GM18861 (cell line): ENCODE results near the gene TTC9.
A peak's percentile ranks its signal among the peaks of the same experiment; 100 is the strongest.
"Not testable (repeated sequence)": the region's sequence is repeated elsewhere in the genome, so short reads cannot be mapped to it uniquely, and the experiment has no call there.

ENCODE experiments used
- ATAC-seq: cut with Tn5 transposase; IDR thresholded peaks from one replicate; pipeline ENCODE4 v1.9.1; 2021; ENCODE audit not compliant: unreplicated experiment

Gene TTC9

GRCh38 chr14:70671652-70672644 lies 30.2 kb downstream of the TTC9 start:
- ATAC-seq, result no peak

- no peak for ATAC-seq
Observed at GRCh38 chr14:70677341-70677740, 35.6 kb downstream of the TTC9 start.

- no peak for ATAC-seq
Observed at GRCh38 chr14:70680748-70681147, 39.0 kb downstream of the TTC9 start.

GRCh38 chr14:70683983-70684382 lies 42.3 kb downstream of the TTC9 start:
- ATAC-seq, result no peak

GRCh38 chr14:70685474-70686197 lies 43.9 kb downstream of the TTC9 start:
- no peak for ATAC-seq

- ATAC-seq, result no peak
Observed at GRCh38 chr14:70692210-70692609, 50.5 kb downstream of the TTC9 start.

- no peak for ATAC-seq
Observed at GRCh38 chr14:70696026-70696425, 54.3 kb downstream of the TTC9 start.

GRCh38 chr14:70697701-70698100 lies 56.0 kb downstream of the TTC9 start:
- no peak for ATAC-seq

- ATAC-seq, result no peak
Observed at GRCh38 chr14:70698288-70698687, 56.6 kb downstream of the TTC9 start.

GRCh38 chr14:70699646-70700045 lies 57.9 kb downstream of the TTC9 start:
- no peak for ATAC-seq

GRCh38 chr14:70700955-70701585 lies 59.4 kb downstream of the TTC9 start:
- ATAC-seq, result no peak

- ATAC-seq, result no peak
Observed at GRCh38 chr14:70701610-70702009, 59.9 kb downstream of the TTC9 start.

- no peak for ATAC-seq
Observed at GRCh38 chr14:70702161-70702560, 60.4 kb downstream of the TTC9 start.

- not testable (repeated sequence) for ATAC-seq
Observed at GRCh38 chr14:70703621-70704168, 62.0 kb downstream of the TTC9 start.

GRCh38 chr14:70704960-70705359 lies 63.2 kb downstream of the TTC9 start:
- no peak for ATAC-seq

- ATAC-seq, result no peak
Observed at GRCh38 chr14:70706177-70706576, 64.5 kb downstream of the TTC9 start.

GRCh38 chr14:70707138-70708038 lies 65.7 kb downstream of the TTC9 start:
- peak; percentile 61 for ATAC-seq

GRCh38 chr14:70708717-70709570 lies 67.2 kb downstream of the TTC9 start:
- no peak for ATAC-seq

GRCh38 chr14:70709726-70710382 lies 68.1 kb downstream of the TTC9 start:
- ATAC-seq, result no peak
